WI38 (cell line): ENCODE measurements around the gene SEMA3C.

Experiments
- H3K4me3 ChIP-seq: 2 replicates; pipeline ENCODE4 v1.5.1; 2011; ENCODE audit warnings: low read depth, mild to moderate bottlenecking, control low read depth, low read length
- TF ChIP-seq, protein P1 (sequence below): IDR thresholded peaks from 2 replicates; pipeline ENCODE4 v1.5.1; 2012; ENCODE audit warnings: low read depth, mild to moderate bottlenecking, control low read depth, low read length

Gene SEMA3C

DNA sequence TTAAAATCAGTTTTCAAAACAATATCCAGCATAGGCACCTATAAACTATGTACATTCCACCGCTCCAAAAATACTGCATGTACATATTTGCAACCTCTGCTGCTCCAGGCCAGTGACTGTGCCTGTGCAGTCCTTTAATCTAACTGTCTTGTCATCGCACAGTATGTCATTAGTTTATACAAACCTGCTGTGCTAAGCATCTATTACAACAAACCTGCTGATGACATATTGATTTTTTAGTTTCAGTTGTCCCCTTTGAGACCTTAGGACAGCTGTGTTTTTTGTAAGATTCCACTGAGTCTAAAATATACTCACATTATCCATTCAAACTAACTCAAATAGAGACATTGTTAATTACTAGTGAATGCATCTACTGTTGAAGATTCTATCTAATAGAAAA, 33.1 kb downstream of the SEMA3C start:
- TF ChIP-seq, protein P1, sequence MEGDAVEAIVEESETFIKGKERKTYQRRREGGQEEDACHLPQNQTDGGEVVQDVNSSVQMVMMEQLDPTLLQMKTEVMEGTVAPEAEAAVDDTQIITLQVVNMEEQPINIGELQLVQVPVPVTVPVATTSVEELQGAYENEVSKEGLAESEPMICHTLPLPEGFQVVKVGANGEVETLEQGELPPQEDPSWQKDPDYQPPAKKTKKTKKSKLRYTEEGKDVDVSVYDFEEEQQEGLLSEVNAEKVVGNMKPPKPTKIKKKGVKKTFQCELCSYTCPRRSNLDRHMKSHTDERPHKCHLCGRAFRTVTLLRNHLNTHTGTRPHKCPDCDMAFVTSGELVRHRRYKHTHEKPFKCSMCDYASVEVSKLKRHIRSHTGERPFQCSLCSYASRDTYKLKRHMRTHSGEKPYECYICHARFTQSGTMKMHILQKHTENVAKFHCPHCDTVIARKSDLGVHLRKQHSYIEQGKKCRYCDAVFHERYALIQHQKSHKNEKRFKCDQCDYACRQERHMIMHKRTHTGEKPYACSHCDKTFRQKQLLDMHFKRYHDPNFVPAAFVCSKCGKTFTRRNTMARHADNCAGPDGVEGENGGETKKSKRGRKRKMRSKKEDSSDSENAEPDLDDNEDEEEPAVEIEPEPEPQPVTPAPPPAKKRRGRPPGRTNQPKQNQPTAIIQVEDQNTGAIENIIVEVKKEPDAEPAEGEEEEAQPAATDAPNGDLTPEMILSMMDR: no peak

GRCh38 chr7:80884511-80885195, 34.2 kb downstream of the SEMA3C start:
- TF ChIP-seq, protein P1: no peak
- no peak overlapping the region for H3K4me3 ChIP-seq

More for the DNA sequence above, 33.1 kb downstream of the SEMA3C start:
- H3K4me3 ChIP-seq: no peak overlapping the region

DNA sequence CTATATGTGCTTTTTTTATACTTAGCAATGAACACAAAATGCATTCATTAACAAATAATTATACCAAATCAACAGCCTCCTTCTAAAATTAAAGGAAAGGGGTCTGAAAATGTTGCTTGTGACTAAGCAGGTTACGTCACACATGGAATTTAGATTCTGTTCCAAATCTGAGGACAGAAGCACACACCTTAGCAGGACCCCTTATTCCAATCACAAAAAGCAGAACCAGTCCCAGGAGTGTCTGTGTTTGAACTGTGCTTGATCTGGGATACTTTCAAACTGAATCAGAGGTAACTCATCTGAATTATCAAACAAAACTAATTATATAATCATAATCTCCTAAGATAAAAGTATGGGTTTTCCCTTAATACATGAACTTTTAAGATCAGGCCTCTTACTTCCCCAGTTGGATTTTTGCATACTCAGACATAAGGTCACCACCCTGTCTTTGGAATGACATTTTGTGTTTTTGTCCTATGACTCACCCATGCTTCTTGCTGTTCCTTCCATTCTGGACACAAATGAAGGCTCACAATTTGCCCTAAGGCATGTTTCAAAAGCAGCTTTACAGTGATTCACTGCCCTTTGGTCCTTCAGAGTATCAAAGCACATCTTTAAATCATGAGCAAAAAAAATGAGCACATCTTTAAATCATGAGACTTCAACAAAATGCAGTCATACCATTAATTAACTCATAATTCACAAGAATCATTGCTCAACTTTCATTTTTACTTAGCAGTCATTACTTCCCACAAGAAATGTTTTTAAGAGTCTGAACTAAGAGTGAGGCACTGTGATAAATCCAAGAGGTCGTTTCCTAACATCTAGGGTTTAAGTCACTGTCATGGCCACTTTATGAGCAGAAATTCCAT, 35.5 kb downstream of the SEMA3C start:
- H3K4me3 ChIP-seq: no peak overlapping the region
- TF ChIP-seq, protein P1: no peak

- no peak overlapping the region for H3K4me3 ChIP-seq
- TF ChIP-seq, protein P1: no peak
Measured at GRCh38 chr7:80882213-80882801, 36.5 kb downstream of the SEMA3C start.

- H3K4me3 ChIP-seq: no peak overlapping the region
- TF ChIP-seq, protein P1: no peak
Measured at GRCh38 chr7:80881351-80881900, 37.4 kb downstream of the SEMA3C start.

GRCh38 chr7:80879849-80880248, 39.0 kb downstream of the SEMA3C start:
- TF ChIP-seq, protein P1: no peak
- H3K4me3 ChIP-seq: no peak overlapping the region
